Superior temporal gyrus (tissue), 1 donor: ENCODE results near the gene SCN4B.
"Not testable (repeated sequence)": the region's sequence is repeated elsewhere in the genome, so short reads cannot be mapped to it uniquely, and the experiment has no call there.

ENCODE experiments used
- DNase-seq: peaks from one replicate; pipeline ENCODE4 v3.0.0-alpha.2; 2016; ENCODE audit errors: extremely low spot score

The SCN4B gene

GRCh38 chr11:118152552-118153471 lies at the start of gene SCN4B:
SCN4B (minus strand) TSS chr11:118152823; CDS start chr11:118152673, 150 bp downstream.
- peak; percentile 48 for DNase-seq

GRCh38 chr11:118201966-118202365 lies 49.3 kb upstream of the SCN4B start:
- DNase-seq = no peak

GRCh38 chr11:118200901-118201680 lies 48.5 kb upstream of the SCN4B start:
- no peak for DNase-seq

- DNase-seq = no peak
These were observed 47.9 kb upstream of the SCN4B start for GRCh38 chr11:118200497-118200896.

- no peak for DNase-seq
These were observed 46.5 kb upstream of the SCN4B start for GRCh38 chr11:118199135-118199534.

GRCh38 chr11:118198370-118198769 lies 45.7 kb upstream of the SCN4B start:
- DNase-seq = peak; percentile 81

GRCh38 chr11:118194835-118195627 lies 42.4 kb upstream of the SCN4B start:
- DNase-seq = peak; percentile 87

GRCh38 chr11:118193910-118194566 lies 41.4 kb upstream of the SCN4B start:
- DNase-seq = peak; percentile 36

- not testable (repeated sequence) for DNase-seq
These were observed 40.2 kb upstream of the SCN4B start for GRCh38 chr11:118192817-118193216.

GRCh38 chr11:118190942-118191506 lies 38.4 kb upstream of the SCN4B start:
- DNase-seq = not testable (repeated sequence)

GRCh38 chr11:118186346-118187107 lies 33.9 kb upstream of the SCN4B start:
- DNase-seq = no peak

GRCh38 chr11:118184784-118185579 lies 32.4 kb upstream of the SCN4B start:
- no peak for DNase-seq

- DNase-seq = not testable (repeated sequence)
These were observed 31.1 kb upstream of the SCN4B start for GRCh38 chr11:118183691-118184090.

- DNase-seq = peak; percentile 96
These were observed 27.7 kb upstream of the SCN4B start for GRCh38 chr11:118180300-118180703.

GRCh38 chr11:118176778-118177134 lies 24.1 kb upstream of the SCN4B start:
- no peak for DNase-seq

GRCh38 chr11:118175993-118176777 lies 23.6 kb upstream of the SCN4B start, which contains the start of gene SCN2B:
SCN2B (minus strand) TSS chr11:118176639; CDS start chr11:118176431, 208 bp downstream.
- peak; percentile 80 for DNase-seq

- DNase-seq = peak; percentile 65
These were observed 22.7 kb upstream of the SCN4B start for GRCh38 chr11:118175031-118175992.
